ENCODE measurements around the gene ZFYVE27.

The ZFYVE27 gene

GRCh38 chr10:97798958-97799610, 62.2 kb downstream of the ZFYVE27 start:
- no peak for DNase-seq

GRCh38 chr10:97800474-97800873, 63.5 kb downstream of the ZFYVE27 start:
- DNase-seq = peak; percentile 27

- no peak for DNase-seq
Observed at GRCh38 chr10:97801422-97801821, 64.5 kb downstream of the ZFYVE27 start.

- DNase-seq = peak; percentile 61
Observed at GRCh38 chr10:97805096-97805884, 68.4 kb downstream of the ZFYVE27 start.

GRCh38 chr10:97805949-97806348, 69.0 kb downstream of the ZFYVE27 start:
- DNase-seq = no peak

- no peak for DNase-seq
Observed at GRCh38 chr10:97810446-97810845, 73.5 kb downstream of the ZFYVE27 start.

Measured in eye (tissue), 1 donor.